ENCODE data around the gene PTAR1. TPM values are rescaled to one million over a fixed set of nuclear protein-coding genes. Genes with fewer than 3 reads are reported as not detected.

Gene PTAR1
- total RNA-seq, 2 experiments from 2014 or later, result 65.9 to 67.1 TPM

- H3K9me3 ChIP-seq (ENCODE audit: control insufficient read depth in 1 of 2, insufficient read depth in 1 of 2, low read length in 2 of 2), result peaks cover 17 to 36% of the 10 kb centered on the region in 2 experiments
- H3K27ac ChIP-seq (ENCODE audit: low read depth in 1 of 2, low read length in 2 of 2), result no peak overlapping the region
- TF ChIP-seq CTCF (IDR thresholded peaks at IDR 0.05), result no peak
- H3K36me3 Mint-ChIP-seq (ENCODE audit: low read depth), result no peaks in the 10 kb centered on the region
- no peak overlapping the region for H3K4me3 ChIP-seq (ENCODE audit: low read length)
- no peaks in the 10 kb centered on the region for H3K4me1 ChIP-seq (ENCODE audit: insufficient read depth, low read length)
- DNase-seq (no peak), ATAC-seq (ENCODE audit: poor library complexity) (no peak)
- H3K4me1 Mint-ChIP-seq (ENCODE audit: low read depth), result no peaks in the 10 kb centered on the region
- H3K9me3 Mint-ChIP-seq, result peaks cover 20% of the 10 kb centered on the region
- H3K27ac Mint-ChIP-seq, result no peak overlapping the region
- peaks cover 0 to 6% of the 10 kb centered on the region in 2 experiments for H3K27me3 ChIP-seq (ENCODE audit: control insufficient read depth in 1 of 2, insufficient read depth in 2 of 2, low read length in 2 of 2)
- POLR2A ChIA-PET, result no interaction called here
- H3K4me3 Mint-ChIP-seq, result no peak overlapping the region
- CTCF ChIA-PET, result no interaction called here
- intact Hi-C loops (cut with DNase I, micrococcal nuclease), result no loop called here
- H3K27me3 Mint-ChIP-seq, result peaks cover 17% of the 10 kb centered on the region
- no peaks in the 10 kb centered on the region for H3K36me3 ChIP-seq (ENCODE audit: insufficient read depth, low read length)
These were observed 62.3 kb downstream of the PTAR1 start for GRCh38 chr9:69697475-69697874.

GRCh38 chr9:69696802-69697201 is 63.0 kb downstream of the PTAR1 start:
- H3K36me3 ChIP-seq (ENCODE audit: insufficient read depth, low read length), result no peaks in the 10 kb centered on the region
- peaks cover 13 to 33% of the 10 kb centered on the region in 2 experiments for H3K9me3 ChIP-seq (ENCODE audit: control insufficient read depth in 1 of 2, insufficient read depth in 1 of 2, low read length in 2 of 2)
- Mint-ChIP-seq H3K36me3 (ENCODE audit: low read depth) (no peaks in the 10 kb centered on the region), H3K9me3 (peaks cover 18% of the 10 kb centered on the region), H3K4me1 (ENCODE audit: low read depth) (no peaks in the 10 kb centered on the region), H3K4me3 (no peak overlapping the region), H3K27ac (no peak overlapping the region), H3K27me3 (peaks cover 19% of the 10 kb centered on the region)
- no peaks in the 10 kb centered on the region for H3K4me1 ChIP-seq (ENCODE audit: insufficient read depth, low read length)
- peaks cover 0 to 6% of the 10 kb centered on the region in 2 experiments for H3K27me3 ChIP-seq (ENCODE audit: control insufficient read depth in 1 of 2, insufficient read depth in 2 of 2, low read length in 2 of 2)
- H3K4me3 ChIP-seq (ENCODE audit: low read length), result no peak overlapping the region
- no peak overlapping the region for H3K27ac ChIP-seq (ENCODE audit: low read depth in 1 of 2, low read length in 2 of 2)
- intact Hi-C loops (cut with DNase I, micrococcal nuclease), result no loop called here
- no peak for TF ChIP-seq CTCF (IDR thresholded peaks at IDR 0.05)
- no peak for ATAC-seq (ENCODE audit: poor library complexity)
- ChIA-PET POLR2A (no interaction called here), CTCF (no interaction called here)
- no peak for DNase-seq

GRCh38 chr9:69689991-69690538 is 69.7 kb downstream of the PTAR1 start:
- Histone ChIP-seq H3K9me3 (ENCODE audit: control insufficient read depth in 1 of 2, insufficient read depth in 1 of 2, low read length in 2 of 2) (no peaks in the 10 kb centered on the region), H3K27me3 (ENCODE audit: control insufficient read depth in 1 of 2, insufficient read depth in 2 of 2, low read length in 2 of 2) (no peaks in the 10 kb centered on the region), H3K4me3 (ENCODE audit: low read length) (no peak overlapping the region), H3K36me3 (ENCODE audit: insufficient read depth, low read length) (no peaks in the 10 kb centered on the region), H3K27ac (ENCODE audit: low read depth in 1 of 2, low read length in 2 of 2) (no peak overlapping the region), H3K4me1 (ENCODE audit: insufficient read depth, low read length) (no peaks in the 10 kb centered on the region)
- CTCF ChIA-PET, result no interaction called here
- DNase-seq (no peak), ATAC-seq (ENCODE audit: poor library complexity) (no peak)
- H3K9me3 Mint-ChIP-seq, result peaks cover 2% of the 10 kb centered on the region
- no peak overlapping the region for H3K27ac Mint-ChIP-seq
- no peaks in the 10 kb centered on the region for H3K4me1 Mint-ChIP-seq (ENCODE audit: low read depth)
- H3K4me3 Mint-ChIP-seq, result no peak overlapping the region
- H3K36me3 Mint-ChIP-seq (ENCODE audit: low read depth), result no peaks in the 10 kb centered on the region
- intact Hi-C loops (cut with DNase I, micrococcal nuclease), result no loop called here
- TF ChIP-seq CTCF (IDR thresholded peaks at IDR 0.05), result no peak
- POLR2A ChIA-PET, result no interaction called here
- H3K27me3 Mint-ChIP-seq, result peaks cover 20% of the 10 kb centered on the region

All from CD4-positive, alpha-beta T cell (primary cell).